ENCODE results near the gene MBNL1.

The MBNL1 gene

GRCh38 chr3:152254041-152254440 lies 14.7 kb upstream of the MBNL1 start:
- no peak for DNase-seq

DNA sequence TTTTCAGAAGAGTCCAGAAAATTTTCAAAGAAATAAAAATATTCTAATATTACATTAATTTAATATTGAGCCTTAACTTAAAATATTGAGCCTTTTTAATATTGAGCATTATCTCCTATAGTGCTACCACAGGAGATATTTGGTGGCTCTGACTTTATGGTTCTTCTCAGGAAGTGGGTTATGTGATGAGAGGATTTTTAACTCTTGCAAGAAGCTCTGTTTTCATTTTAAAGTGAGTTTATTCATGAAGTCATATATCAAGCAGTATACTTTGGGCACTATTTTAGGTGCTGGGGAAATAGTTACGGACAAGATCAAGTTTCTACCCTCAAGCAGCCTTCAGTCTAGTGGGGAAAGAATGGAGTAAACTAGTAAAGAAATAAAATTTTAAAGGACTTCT lies 13.4 kb upstream of the MBNL1 start:
- DNase-seq, result no peak

- DNase-seq, result peak; percentile 18
Observed at GRCh38 chr3:152256851-152257562, 11.7 kb upstream of the MBNL1 start.

DNA sequence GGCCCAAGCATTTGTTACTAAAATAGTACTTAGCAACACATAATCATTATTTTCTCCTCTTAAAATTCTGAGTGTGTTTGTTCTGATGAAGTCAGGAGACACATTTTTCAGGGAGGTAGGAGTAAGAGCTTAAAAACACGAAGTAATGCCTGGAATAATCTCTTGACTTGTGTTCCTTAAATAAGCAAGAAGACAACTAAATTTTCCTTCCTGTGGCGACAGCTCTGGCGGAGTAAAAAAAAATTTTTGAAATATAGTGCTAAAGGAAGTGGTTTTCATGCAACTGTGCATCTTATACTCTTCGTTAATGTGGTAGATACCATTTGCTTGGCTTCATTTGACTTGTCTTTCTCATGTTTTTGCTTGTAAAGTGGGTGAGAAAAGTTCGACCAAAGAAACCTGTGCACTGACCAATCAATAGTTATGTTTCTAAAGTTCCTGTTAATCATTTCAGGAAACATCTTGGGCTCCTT lies 11.1 kb upstream of the MBNL1 start:
- no peak for DNase-seq

DNA sequence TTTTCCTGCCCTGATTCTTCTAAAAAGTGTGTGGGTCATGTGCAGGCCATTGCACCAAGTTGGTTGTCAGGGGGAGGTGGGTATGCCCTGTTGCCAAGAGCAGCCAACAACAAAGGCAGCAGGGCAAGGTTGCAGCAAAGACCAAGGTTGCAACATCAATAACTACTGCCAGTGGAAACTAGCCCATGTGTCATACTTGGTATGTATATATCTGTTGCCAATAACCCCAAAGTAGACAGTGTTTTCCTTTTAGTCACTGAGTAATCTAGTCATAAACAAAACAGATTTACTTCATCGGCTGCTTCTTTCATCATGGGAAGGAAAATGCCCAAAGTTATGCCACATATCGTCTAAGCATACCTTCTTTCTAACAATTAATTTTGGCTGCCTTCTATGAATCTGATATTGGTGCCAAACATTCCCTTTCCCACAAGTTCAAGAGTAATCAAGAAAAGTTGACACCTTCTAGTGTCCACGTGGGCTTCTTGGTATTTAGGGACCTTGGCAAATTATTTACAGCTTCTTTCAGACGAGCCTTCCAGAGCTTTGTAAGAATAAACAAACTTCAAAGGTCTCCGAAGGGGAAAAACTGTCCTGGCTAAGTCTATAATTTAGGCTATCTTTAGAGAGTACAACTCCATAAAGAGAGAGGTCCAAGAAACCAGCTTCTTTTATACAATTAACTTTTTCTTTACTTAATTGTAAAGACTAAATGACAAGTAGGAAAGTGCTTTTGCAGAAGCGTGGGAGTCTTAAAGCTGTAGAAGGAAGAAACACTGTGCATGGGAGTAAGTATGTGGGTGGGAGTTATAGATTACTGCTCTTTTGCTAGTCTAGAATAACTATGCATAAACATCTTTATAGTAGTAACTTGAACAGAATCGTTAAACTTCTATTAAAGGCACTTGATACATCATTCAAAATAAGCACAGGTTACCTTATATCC lies 10.0 kb upstream of the MBNL1 start:
- no peak for DNase-seq

GRCh38 chr3:152259468-152259867 lies 9.3 kb upstream of the MBNL1 start:
- no peak for DNase-seq

GRCh38 chr3:152260026-152260425 lies 8.7 kb upstream of the MBNL1 start:
- DNase-seq, result no peak

DNA sequence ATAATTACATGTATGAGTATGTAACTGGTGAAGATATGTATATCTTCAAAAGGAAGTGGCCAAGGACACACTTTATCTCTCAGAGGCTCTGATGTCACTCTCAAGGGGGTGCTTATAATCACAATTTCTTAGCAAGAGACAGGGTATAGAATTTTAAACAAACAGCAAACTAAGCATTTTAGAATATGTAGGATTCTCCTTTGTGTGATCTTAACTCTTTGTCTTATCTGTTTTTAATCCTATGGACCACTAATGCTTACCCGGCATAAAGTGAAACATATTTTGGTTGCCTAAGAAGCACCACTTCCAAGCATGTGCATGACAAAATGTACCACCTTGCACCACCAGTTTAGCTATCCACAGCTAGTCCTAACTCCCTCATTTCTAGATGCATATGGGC lies 8.2 kb upstream of the MBNL1 start:
- no peak for DNase-seq

DNA sequence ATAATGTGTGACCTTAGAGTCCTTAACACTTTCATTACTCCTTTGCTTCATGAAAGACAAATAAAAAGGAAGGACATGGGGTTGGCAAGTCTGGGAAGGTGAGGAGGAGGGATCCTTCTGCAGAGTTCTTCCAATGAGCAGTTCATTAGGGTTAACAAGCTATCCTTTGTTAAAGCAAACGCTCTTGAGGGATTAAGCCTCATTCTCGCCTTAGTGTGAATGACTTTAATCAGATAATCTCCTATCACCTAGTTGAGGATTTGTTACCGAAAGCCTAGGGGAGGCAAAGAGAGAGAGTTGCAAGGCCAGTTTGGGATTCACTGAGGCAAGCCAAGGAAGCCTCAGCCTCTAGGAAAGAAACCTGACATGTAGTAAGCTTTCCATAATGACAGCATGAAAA lies 7.4 kb upstream of the MBNL1 start:
- no peak for DNase-seq

DNA sequence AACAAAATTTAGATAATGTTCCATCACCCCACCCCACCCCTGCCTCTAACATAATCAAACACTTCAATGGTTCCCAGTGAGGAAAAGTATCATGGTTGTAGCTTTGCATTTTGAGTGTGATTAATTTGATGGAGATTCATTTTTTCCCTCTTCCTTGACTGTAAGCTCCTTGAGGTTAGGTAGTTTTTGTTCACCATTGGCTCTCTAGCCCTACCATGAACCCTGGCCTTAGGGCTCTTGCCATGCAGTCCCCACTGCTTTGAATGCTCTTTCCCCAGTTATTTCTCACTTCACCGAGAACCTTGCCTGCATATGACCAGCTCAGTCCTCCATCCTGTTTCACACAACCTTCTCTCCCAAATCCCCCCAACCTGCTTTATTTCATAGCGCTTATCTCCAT lies 5.0 kb upstream of the MBNL1 start:
- DNase-seq, result no peak

DNA sequence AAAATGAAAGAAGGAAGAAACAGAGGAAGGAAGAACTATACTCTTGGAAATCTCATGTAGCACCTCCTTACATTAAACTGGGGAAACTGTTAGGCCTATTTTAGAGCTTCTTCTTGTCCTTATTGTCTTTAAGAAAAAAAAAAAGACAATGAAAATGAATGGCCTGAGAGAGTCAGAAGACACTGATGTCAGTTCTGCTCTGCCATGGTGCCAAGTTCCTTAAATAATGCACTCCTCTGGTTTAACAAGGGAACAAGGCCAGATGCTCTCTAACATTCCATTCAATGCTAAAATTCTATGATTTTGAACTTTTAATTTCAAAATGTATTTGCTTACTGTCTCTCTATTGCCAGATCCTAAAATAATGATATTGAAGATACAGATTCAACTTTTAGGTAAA lies 4.4 kb upstream of the MBNL1 start:
- DNase-seq, result no peak

GRCh38 chr3:152266221-152266995 lies 2.3 kb upstream of the MBNL1 start:
- no peak for DNase-seq

DNA sequence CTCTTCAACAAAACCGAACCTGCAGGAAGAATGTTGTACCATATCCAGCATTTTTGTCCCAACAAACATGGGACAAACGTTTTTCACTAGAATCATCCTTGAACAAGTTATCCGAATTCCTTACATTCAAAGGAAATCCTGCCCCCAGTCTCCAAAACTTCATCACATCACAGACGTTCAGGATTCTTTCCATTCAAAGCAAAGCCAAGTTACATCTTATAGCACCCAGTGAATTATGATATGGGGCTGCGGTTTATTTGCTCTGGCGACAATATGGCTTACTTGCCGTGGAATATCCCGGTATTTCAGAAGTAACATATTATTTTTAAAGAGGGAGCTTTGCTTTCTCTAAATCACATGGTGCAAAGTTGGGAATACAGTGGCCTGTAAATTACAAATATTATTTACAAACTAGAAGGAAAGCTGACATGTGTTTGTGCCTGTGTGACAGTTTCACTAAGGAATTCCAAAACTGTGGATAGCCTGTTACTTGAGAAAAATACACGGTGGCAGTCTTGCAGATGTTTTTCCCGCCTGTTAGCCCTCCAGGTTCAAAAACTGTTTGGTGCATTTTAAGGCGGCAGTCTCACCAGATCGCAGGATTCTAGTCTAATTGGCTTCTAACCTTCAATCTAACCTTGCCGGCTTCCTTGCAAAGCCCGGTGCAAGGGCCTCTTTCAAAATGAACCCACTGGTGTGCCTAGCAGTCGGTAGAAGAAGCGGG lies 736 bp upstream of the MBNL1 start:
- DNase-seq, result no peak

GRCh38 chr3:152269056-152269830 lies 514 bp downstream of the MBNL1 start:
- peak; percentile 81 for DNase-seq

- peak; percentile 72 for DNase-seq
Observed at GRCh38 chr3:152269831-152270734, 1.4 kb downstream of the MBNL1 start.

DNA sequence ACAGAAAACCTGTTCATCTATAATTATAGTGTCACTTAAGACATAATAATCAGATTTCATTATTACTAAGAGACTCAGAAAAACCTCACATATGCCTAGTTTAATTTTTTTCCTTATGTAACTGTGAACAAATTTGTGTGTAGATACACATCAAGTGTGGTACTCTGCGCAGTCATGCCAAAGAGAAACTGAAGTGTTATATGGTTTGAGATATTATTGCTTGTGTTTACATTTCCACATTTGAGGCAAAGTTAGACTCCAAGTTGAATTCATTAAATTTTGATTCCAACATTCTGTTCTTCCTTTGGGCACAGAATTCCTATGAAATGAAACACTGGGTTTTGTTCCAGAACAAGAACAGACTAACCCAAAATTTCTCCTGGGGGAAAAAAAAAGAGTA lies 2.2 kb downstream of the MBNL1 start:
- DNase-seq, result no peak

DNA sequence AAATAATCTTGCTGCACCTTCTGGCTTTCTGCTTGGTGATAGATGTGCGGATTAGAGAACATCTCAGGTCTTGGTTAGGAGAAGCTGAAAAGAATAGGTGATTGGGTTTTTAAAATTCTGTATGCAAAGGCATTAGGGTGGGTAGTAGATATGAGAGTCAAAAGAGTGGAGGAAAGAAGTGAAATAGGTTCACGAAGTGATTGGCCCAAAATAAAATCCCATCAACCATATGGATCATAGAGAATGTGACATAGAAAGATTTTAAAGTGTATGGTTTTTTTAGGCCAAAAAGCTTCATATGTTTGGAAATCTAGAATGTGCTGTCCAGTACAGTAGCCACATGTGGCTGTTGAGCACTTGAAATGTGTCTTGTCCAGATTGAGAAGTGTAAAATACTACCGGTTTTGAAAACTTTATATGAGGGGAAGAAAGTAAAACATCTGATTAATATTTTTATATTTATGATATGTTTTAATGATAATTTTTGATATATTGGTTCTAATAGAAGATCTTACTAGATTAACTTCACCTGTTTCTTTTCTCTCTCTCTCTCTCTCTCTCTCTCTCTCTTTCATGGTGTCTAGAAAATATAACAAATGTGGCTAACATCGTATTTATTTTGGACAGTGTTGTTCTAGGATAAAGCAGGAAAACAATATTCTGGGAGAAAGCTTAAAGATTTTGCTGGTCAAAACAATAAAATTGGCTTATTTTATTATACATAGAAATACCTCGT lies 2.9 kb downstream of the MBNL1 start:
- DNase-seq, result no peak

DNA sequence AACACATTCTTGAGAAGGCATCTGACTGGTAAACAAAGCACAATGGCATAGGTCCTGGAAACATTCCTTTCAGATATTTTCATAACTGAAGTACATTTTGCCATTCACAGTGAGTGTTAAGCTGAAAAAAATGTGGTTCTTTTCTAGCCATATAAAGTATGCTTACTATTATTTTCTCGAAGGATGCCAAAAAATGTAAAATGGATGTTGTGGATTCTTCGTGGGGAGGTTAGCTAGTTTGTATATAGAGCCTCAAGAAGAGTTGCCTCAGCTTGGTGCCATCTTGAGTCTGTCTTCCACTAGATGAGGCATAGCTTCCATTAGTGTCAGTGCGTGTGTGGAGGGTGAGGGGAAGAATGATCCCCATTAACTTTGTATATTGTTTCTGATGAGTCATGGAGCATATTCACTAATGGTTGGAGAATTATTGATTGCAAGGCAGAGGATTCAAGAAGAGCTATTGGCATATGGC lies 4.1 kb downstream of the MBNL1 start:
- DNase-seq, result no peak

- DNase-seq, result no peak
Observed at GRCh38 chr3:152276681-152277080, 8.0 kb downstream of the MBNL1 start.

GRCh38 chr3:152277198-152277597 lies 8.5 kb downstream of the MBNL1 start:
- no peak for DNase-seq

All from NCI-H2029 (cell line).